Endothelial cell of umbilical vein (primary cell): ENCODE data around the gene VIM. TPM values are rescaled to one million over a fixed set of nuclear protein-coding genes. Genes with fewer than 3 reads are reported as not detected.

Experiments
- BruUV-seq: library from RNA; stranded (reverse); fragments of 400-500 nt; replicated peaks from 2 replicates; lab custom pipeline; 2021; lab: Mats Ljungman, UMichigan
- CTCF ChIA-PET: fragments of 300-600, 350-600 bp; sonication (Branson Sonifier 250); formaldehyde crosslinking; loops from one replicate; lab custom pipeline; 2021; ENCODE audit warnings: antibody characterized with exemption, inconsistent platforms; lab: Charles Lee
- POLR2A ChIA-PET: fragments of 300-600, 350-600 bp; sonication (Branson Sonifier 250); formaldehyde crosslinking; loops from one replicate; lab custom pipeline; 2021; ENCODE audit warnings: antibody characterized with exemption, inconsistent platforms; lab: Charles Lee
- DNase-seq: peaks from one replicate; pipeline ENCODE4 v3.0.0-alpha.2; 2011; ENCODE audit warnings: low read depth, low spot score
- FAIRE-seq: peaks from 2 replicates; lab custom pipeline; 2011; peaks lifted over from hg19 to GRCh38; lab: Jason Lieb, UNC
- H2AFZ ChIP-seq: 2 replicates; pipeline ENCODE4 v1.6.0; 2012; ENCODE audit warnings: low read depth, low read length, control low read depth, inconsistent platforms
- H3K27ac ChIP-seq: 2 replicates; pipeline ENCODE4 v1.5.1; 2011; ENCODE audit warnings: low read depth, mild to moderate bottlenecking, control low read depth, low read length, moderate library complexity; ENCODE audit not compliant: insufficient read depth
- H3K27me3 ChIP-seq, 2 experiments: 2 replicates each; pipeline versions ENCODE4 v1.6.0 to v1.6.1; 2011; ENCODE audit warnings: low read length in 2 of 2, mixed read lengths in 1 of 2; ENCODE audit not compliant: control insufficient read depth in 2 of 2, insufficient read depth in 2 of 2
- H3K36me3 ChIP-seq, 2 experiments: 2 replicates in 1 of 2; 3 replicates in 1 of 2; pipeline ENCODE4 v1.5.1; 2011; ENCODE audit warnings: low read length in 2 of 2, mild to moderate bottlenecking in 1 of 2, moderate library complexity in 1 of 2; ENCODE audit not compliant: control insufficient read depth in 2 of 2, insufficient read depth in 2 of 2; ENCODE audit errors: extremely low read depth in 1 of 2
- H3K4me1 ChIP-seq: 3 replicates; pipeline ENCODE4 v1.5.1; 2011; ENCODE audit warnings: mild to moderate bottlenecking, low read length; ENCODE audit not compliant: control insufficient read depth, insufficient read depth; ENCODE audit errors: extremely low read depth
- H3K4me2 ChIP-seq: 2 replicates; pipeline ENCODE4 v1.6.1; 2011; ENCODE audit warnings: low read length, control low read depth, mixed read lengths; ENCODE audit not compliant: insufficient read depth
- H3K4me3 ChIP-seq, 3 experiments: fragments of 200-600 bp in 1 of 3; sonication (generic), shearing (Covaris generic) in 1 of 3; replicated peaks in 1 of 3; 2 replicates each; pipeline ENCODE4 v1.5.1; 2011 to 2016; ENCODE audit warnings: control low read depth in 3 of 3, low read length in 3 of 3, mild to moderate bottlenecking in 2 of 3, inconsistent platforms in 1 of 3, low read depth in 1 of 3, moderate library complexity in 1 of 3; ENCODE audit not compliant: insufficient read depth in 1 of 3
- H3K79me2 ChIP-seq: 2 replicates; pipeline ENCODE4 v1.6.0; 2012; ENCODE audit warnings: low read length, inconsistent platforms; ENCODE audit not compliant: control insufficient read depth, insufficient read depth
- H3K9ac ChIP-seq: replicated peaks from 2 replicates; pipeline ENCODE3; 2011; ENCODE audit warnings: low read length, control low read depth; ENCODE audit not compliant: insufficient read depth; ENCODE audit errors: extremely low read depth
- H3K9me1 ChIP-seq: replicated peaks from 3 replicates; pipeline ENCODE4 v1.6.0; 2011; ENCODE audit warnings: mild to moderate bottlenecking, low read length; ENCODE audit not compliant: control insufficient read depth, insufficient read depth; ENCODE audit errors: extremely low read depth
- H3K9me3 ChIP-seq: replicated peaks from 2 replicates; pipeline ENCODE4 v1.5.1; 2012; ENCODE audit warnings: low read length, inconsistent platforms; ENCODE audit not compliant: control insufficient read depth, insufficient read depth
- H4K20me1 ChIP-seq: replicated peaks from 2 replicates; pipeline ENCODE3; 2011; ENCODE audit warnings: mild to moderate bottlenecking, low read length; ENCODE audit not compliant: control insufficient read depth, insufficient read depth; ENCODE audit errors: extremely low read depth
- EZH2 ChIP-seq: IDR thresholded peaks from 2 replicates; pipeline ENCODE4 v1.6.1; 2012; ENCODE audit warnings: borderline replicate concordance, low read depth, mild to moderate bottlenecking, moderate library complexity, low read length, inconsistent platforms; ENCODE audit not compliant: severe bottlenecking
- FOS ChIP-seq: IDR thresholded peaks from 2 replicates; pipeline ENCODE4 v1.6.1; 2011; ENCODE audit warnings: mild to moderate bottlenecking, low read length, moderate library complexity, borderline replicate concordance; ENCODE audit not compliant: insufficient read depth
- GATA2 ChIP-seq: IDR thresholded peaks from 2 replicates; pipeline ENCODE4 v1.7.0; 2011; ENCODE audit warnings: low read depth, mild to moderate bottlenecking, moderate library complexity, mixed read lengths, low read length; ENCODE audit not compliant: insufficient read length, insufficient read depth
- JUN ChIP-seq: IDR thresholded peaks from 2 replicates; pipeline ENCODE4 v1.6.1; 2011; ENCODE audit warnings: borderline replicate concordance, low read depth; ENCODE audit not compliant: insufficient read length, insufficient read depth
- MYC ChIP-seq: IDR thresholded peaks from one replicate; pipeline ENCODE4 v1.6.1; 2011; ENCODE audit warnings: mild to moderate bottlenecking, low read depth, low read length
- POLR2A ChIP-seq: IDR thresholded peaks from 2 replicates; pipeline ENCODE4 v1.6.1; 2012; ENCODE audit warnings: low read depth, mild to moderate bottlenecking, control low read depth, low read length
- POLR2AphosphoS5 ChIP-seq: IDR thresholded peaks from 2 replicates; pipeline ENCODE4 v1.6.1; 2012; ENCODE audit warnings: low read depth, mild to moderate bottlenecking, control low read depth, low read length, moderate library complexity; ENCODE audit not compliant: insufficient read depth
- dilution Hi-C: fragments of 300-500 bp; cut with MboI; formaldehyde crosslinking; loops from one replicate; pipeline ENCODE4 v1.15.0; 2019; ENCODE audit warnings: low sequenced_read_pairs; ENCODE audit not compliant: extremely low pct_ligation_motif_present
- intact Hi-C: fragments of 100-400 bp; cut with micrococcal nuclease; formaldehyde crosslinking; loops from one replicate; pipeline ENCODE4 v1.10.0; 2022
- polyA plus RNA-seq, 4 experiments: library from polyadenylated mRNA; depleted of rRNA in 3 of 4; stranded (reverse) in 3 of 4; unstranded in 1 of 4; fragments of >200 nt; gene quantifications; 2 replicates each; pipeline versions ENCODE4 v1.2.1 to v1.2.3, GENCODE V29; 2011 to 2012; ENCODE audit warnings: missing spikeins in 1 of 4
- total RNA-seq: library from RNA; stranded (reverse); gene quantifications from 2 replicates; pipeline ENCODE4 v1.2.3, GENCODE V29; 2021
- TF ChIP-seq, protein P1 (sequence below), 2 donors: IDR thresholded peaks; 1 replicate in 1 of 2; 2 replicates in 1 of 2; pipeline ENCODE4 v1.5.1; 2011; ENCODE audit warnings: low read length in 2 of 2, mild to moderate bottlenecking in 2 of 2, moderate library complexity in 2 of 2, control low read depth in 1 of 2, inconsistent platforms in 1 of 2, low read depth in 1 of 2; ENCODE audit not compliant: insufficient read depth in 1 of 2; ENCODE audit errors: extremely low read depth in 1 of 2
- TF ChIP-seq, protein P2 (sequence below): IDR thresholded peaks from 2 replicates; pipeline ENCODE4 v1.6.1; 2011; ENCODE audit not compliant: insufficient read depth, insufficient read length

The VIM gene
- total and polyA plus RNA-seq, 2 donors (not counting 3 experiments of a cell fraction or from before 2014, with no cell fraction given): 5,699 to 5,781 TPM

DNA sequence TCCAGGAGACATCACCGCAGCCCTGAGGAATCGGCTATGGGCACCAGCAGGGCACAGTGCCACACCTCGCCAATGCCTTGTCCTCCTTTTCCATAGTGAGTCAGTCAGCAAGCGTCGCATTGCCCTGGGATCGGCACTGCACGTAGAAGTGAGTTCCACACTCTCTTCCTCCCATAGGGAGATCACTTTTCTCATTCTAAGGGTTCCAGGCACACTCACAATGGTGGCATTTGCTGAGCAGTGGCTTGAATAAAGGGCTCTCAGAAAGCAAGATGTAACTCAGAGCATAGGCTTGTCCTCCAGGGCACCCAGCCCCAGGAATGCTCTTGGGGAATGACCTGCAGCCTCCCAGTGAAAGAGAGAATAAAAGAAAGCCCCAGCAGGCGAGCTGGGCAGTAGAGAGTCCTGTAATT is 1.1 kb upstream of the VIM start:
- no peak overlapping the region for H2AFZ ChIP-seq
- peaks cover 6% of the 10 kb centered on the region for H4K20me1 ChIP-seq
- no peaks in the 10 kb centered on the region for H3K9me3 ChIP-seq
- H3K4me2 ChIP-seq: peak overlapping the region; percentile 99
- peak overlapping the region; percentile 100 for H3K9ac ChIP-seq
- CTCF ChIA-PET: interaction anchor here (0.6 to 5.8 kb wide), 6 partner anchors 8 to 394 kb away, joined by 3 to 46 read pairs (median 4); partner anchors contain the start of gene TRDMT1
- H3K79me2 ChIP-seq: peaks cover 30% of the 10 kb centered on the region
- H3K36me3 ChIP-seq: peaks cover 0 to 16% of the 10 kb centered on the region in 2 experiments
- peak overlapping the region in 1 of 3 experiments; percentile 83 for H3K4me3 ChIP-seq
- H3K4me1 ChIP-seq: peaks cover 11% of the 10 kb centered on the region
- peak overlapping the region; percentile 99 for H3K27ac ChIP-seq
- FAIRE-seq (peak; percentile 47), DNase-seq (no peak)
- TF ChIP-seq, protein P1, sequence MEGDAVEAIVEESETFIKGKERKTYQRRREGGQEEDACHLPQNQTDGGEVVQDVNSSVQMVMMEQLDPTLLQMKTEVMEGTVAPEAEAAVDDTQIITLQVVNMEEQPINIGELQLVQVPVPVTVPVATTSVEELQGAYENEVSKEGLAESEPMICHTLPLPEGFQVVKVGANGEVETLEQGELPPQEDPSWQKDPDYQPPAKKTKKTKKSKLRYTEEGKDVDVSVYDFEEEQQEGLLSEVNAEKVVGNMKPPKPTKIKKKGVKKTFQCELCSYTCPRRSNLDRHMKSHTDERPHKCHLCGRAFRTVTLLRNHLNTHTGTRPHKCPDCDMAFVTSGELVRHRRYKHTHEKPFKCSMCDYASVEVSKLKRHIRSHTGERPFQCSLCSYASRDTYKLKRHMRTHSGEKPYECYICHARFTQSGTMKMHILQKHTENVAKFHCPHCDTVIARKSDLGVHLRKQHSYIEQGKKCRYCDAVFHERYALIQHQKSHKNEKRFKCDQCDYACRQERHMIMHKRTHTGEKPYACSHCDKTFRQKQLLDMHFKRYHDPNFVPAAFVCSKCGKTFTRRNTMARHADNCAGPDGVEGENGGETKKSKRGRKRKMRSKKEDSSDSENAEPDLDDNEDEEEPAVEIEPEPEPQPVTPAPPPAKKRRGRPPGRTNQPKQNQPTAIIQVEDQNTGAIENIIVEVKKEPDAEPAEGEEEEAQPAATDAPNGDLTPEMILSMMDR (IDR thresholded peaks at IDR 0.05; ENCODE audit: extremely low read depth in 1 of 2, insufficient read depth in 1 of 2, low read depth in 1 of 2, low read length in 2 of 2): no peak
- TF ChIP-seq FOS (no peak), JUN (no peak), MYC (no peak), POLR2A (no peak), GATA2 (no peak), POLR2AphosphoS5 (no peak), EZH2 (no peak)
- TF ChIP-seq, protein P2, sequence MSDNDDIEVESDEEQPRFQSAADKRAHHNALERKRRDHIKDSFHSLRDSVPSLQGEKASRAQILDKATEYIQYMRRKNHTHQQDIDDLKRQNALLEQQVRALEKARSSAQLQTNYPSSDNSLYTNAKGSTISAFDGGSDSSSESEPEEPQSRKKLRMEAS: no peak
- POLR2A ChIA-PET: interaction anchor here (1.5 kb wide), 1 partner anchor 11 kb away, joined by 3 read pairs; no protein-coding TSS in a partner anchor
- intact Hi-C loops: no loop called here
- dilution Hi-C loops: no loop called here
- H3K27me3 ChIP-seq: no peaks in the 10 kb centered on the region
- BruUV-seq: no TSS peak
- H3K9me1 ChIP-seq: no peaks in the 10 kb centered on the region
